Prostate gland (tissue), 2 donors: Measurements from ENCODE around the gene DNAJC9.

Source experiments
- CTCF ChIP-seq, 4 experiments: fragments of 200-600 bp in 2 of 4; fragments of 450-650 bp in 2 of 4; sonication (generic) in 2 of 4; IDR thresholded peaks; 1 replicate in 3 of 4; 2 replicates in 1 of 4; pipeline ENCODE4 v1.5.1; 2016 to 2019; ENCODE audit warnings: antibody characterized with exemption in 4 of 4, mild to moderate bottlenecking in 2 of 4, moderate library complexity in 2 of 4
- POLR2A ChIP-seq: fragments of 450-650 bp; IDR thresholded peaks from one replicate; pipeline ENCODE4 v1.6.1; 2016; ENCODE audit warnings: antibody characterized with exemption, mild to moderate bottlenecking

DNA sequence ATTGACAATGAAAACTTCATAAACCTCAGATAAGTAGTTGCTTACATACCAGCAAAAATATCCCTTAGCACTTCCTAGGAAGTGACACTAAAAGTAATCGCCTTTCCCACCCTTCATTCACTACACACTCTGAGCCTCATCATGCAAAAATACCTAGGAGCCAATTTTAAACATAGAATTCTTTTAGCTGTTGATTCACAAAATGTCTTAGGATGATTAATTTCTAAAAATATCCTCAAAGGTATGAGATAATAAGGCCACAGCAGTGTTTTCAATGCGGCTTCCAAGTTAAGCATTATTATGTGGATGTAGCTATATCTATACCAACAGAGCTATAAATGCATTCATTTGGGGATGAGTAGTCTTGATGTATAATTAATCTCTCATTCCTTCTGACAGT is 13.2 kb downstream of the DNAJC9 start:
- no peak for TF ChIP-seq CTCF (IDR thresholded peaks at IDR 0.05)
- no peak for TF ChIP-seq POLR2A
